ENCODE measurements around the gene KCNJ6. TPM values are rescaled to one million over a fixed set of nuclear protein-coding genes. Genes with fewer than 3 reads are reported as not detected.

KCNJ6 gene
- total RNA-seq, 1 donor from 2014 or later = 0.64 TPM

DNA sequence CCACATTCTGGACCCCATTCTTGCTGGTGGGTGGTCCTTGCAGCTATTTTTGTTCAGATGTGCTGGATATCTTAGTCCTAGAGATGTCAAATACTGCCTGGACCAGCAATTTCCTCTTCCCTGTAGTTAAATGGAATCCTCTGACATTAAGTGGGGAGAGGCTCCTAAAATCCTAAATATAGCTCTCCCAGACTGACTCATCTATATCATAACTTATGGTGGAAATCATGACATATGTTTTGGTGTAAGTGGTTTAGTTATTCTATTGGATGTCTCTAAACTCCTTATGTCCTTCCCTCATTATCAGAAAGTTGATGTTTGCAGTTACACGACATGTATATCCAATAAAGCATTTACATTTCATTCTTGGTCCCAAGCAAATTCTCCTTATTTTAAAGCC, 73.1 kb downstream of the KCNJ6 start:
- Histone ChIP-seq H3K4me1 (no peaks in the 10 kb centered on the region), H3K9me3 (no peaks in the 10 kb centered on the region), H3K36me3 (no peaks in the 10 kb centered on the region), H3K27me3 (no peaks in the 10 kb centered on the region), H3K27ac (no peak overlapping the region), H3K4me3 (no peak overlapping the region)
- intact Hi-C loops (cut with DNase I) = no loop called here
- no peak for TF ChIP-seq CTCF (IDR thresholded peaks at IDR 0.05)
- no peak for DNase-seq (ENCODE audit: low spot score in 2 of 2)

- Histone ChIP-seq H3K27ac (no peak overlapping the region), H3K36me3 (no peaks in the 10 kb centered on the region), H3K4me3 (no peak overlapping the region), H3K4me1 (no peaks in the 10 kb centered on the region), H3K27me3 (no peaks in the 10 kb centered on the region), H3K9me3 (no peaks in the 10 kb centered on the region)
- intact Hi-C loops (cut with DNase I) = no loop called here
- TF ChIP-seq CTCF (IDR thresholded peaks at IDR 0.05) = no peak
- DNase-seq (ENCODE audit: low spot score in 2 of 2) = no peak
Observed at GRCh38 chr21:37842163-37842919, 73.9 kb downstream of the KCNJ6 start.

- Histone ChIP-seq H3K4me3 (no peak overlapping the region), H3K9me3 (no peaks in the 10 kb centered on the region), H3K27ac (no peak overlapping the region), H3K4me1 (no peaks in the 10 kb centered on the region), H3K27me3 (no peaks in the 10 kb centered on the region), H3K36me3 (no peaks in the 10 kb centered on the region)
- intact Hi-C loops (cut with DNase I) = no loop called here
- no peak for DNase-seq (ENCODE audit: low spot score in 2 of 2)
- no peak for TF ChIP-seq CTCF (IDR thresholded peaks at IDR 0.05)
Observed at GRCh38 chr21:37837381-37837780, 78.9 kb downstream of the KCNJ6 start.

- no peaks in the 10 kb centered on the region for H3K27me3 ChIP-seq
- no peak for DNase-seq (ENCODE audit: low spot score in 2 of 2)
- no peak for TF ChIP-seq CTCF (IDR thresholded peaks at IDR 0.05)
- intact Hi-C loops (cut with DNase I) = no loop called here
- H3K9me3 ChIP-seq = no peaks in the 10 kb centered on the region
- H3K27ac ChIP-seq = no peak overlapping the region
- no peaks in the 10 kb centered on the region for H3K4me1 ChIP-seq
- no peak overlapping the region for H3K4me3 ChIP-seq
- no peaks in the 10 kb centered on the region for H3K36me3 ChIP-seq
Observed at GRCh38 chr21:37835481-37835880, 80.8 kb downstream of the KCNJ6 start.

GRCh38 chr21:37833301-37833700, 83.0 kb downstream of the KCNJ6 start:
- H3K27me3 ChIP-seq = no peaks in the 10 kb centered on the region
- no peak overlapping the region for H3K27ac ChIP-seq
- H3K9me3 ChIP-seq = no peaks in the 10 kb centered on the region
- intact Hi-C loops (cut with DNase I) = no loop called here
- no peak for TF ChIP-seq CTCF (IDR thresholded peaks at IDR 0.05)
- DNase-seq (ENCODE audit: low spot score in 2 of 2) = no peak
- H3K36me3 ChIP-seq = no peaks in the 10 kb centered on the region
- no peak overlapping the region for H3K4me3 ChIP-seq
- H3K4me1 ChIP-seq = no peaks in the 10 kb centered on the region

DNA sequence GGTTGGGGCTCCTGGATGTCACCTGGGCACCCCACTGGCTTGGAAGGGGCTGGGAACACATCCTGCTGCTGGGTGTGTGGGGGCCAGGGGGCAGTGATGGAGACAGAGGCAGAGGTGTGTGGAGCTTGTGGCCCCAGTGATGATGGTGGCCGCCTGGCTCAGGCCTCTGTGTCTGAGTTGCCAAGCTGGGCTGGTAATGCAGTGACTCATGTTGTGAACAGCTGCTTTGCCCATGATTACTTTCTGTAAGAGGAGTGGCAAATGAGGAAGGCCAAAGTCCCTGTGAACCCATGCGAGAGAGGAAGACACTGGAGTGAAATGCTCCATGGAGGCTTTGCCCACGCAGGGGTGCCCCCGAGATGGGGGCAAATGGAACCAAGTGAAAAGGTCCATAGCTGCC, 86.8 kb downstream of the KCNJ6 start:
- Histone ChIP-seq H3K36me3 (no peaks in the 10 kb centered on the region), H3K27me3 (no peaks in the 10 kb centered on the region), H3K9me3 (no peaks in the 10 kb centered on the region), H3K27ac (no peak overlapping the region), H3K4me1 (no peaks in the 10 kb centered on the region), H3K4me3 (no peak overlapping the region)
- TF ChIP-seq CTCF (IDR thresholded peaks at IDR 0.05) = no peak
- DNase-seq (ENCODE audit: low spot score in 2 of 2) = no peak
- intact Hi-C loops (cut with DNase I) = no loop called here

Data from ascending aorta (tissue), 2 donors.